NCI-H2029 (cell line): ENCODE results near the gene KLHDC7B.
"Not testable (repeated sequence)": the region's sequence is repeated elsewhere in the genome, so short reads cannot be mapped to it uniquely, and the experiment has no call there.

ENCODE experiments used
- DNase-seq: peaks from one replicate; lab custom pipeline; 2025; lab: John Stamatoyannopoulos, UW

KLHDC7B gene

GRCh38 chr22:50529897-50530579, 15.7 kb upstream of the KLHDC7B start, which contains the start of gene TYMP:
TYMP (minus strand) TSS chr22:50530012; CDS start chr22:50529709, 303 bp downstream.
- no peak for DNase-seq

GRCh38 chr22:50530580-50530876, 15.2 kb upstream of the KLHDC7B start:
- no peak for DNase-seq

GRCh38 chr22:50530877-50531545, 14.7 kb upstream of the KLHDC7B start:
- no peak for DNase-seq

GRCh38 chr22:50531546-50531961, 14.1 kb upstream of the KLHDC7B start:
- no peak for DNase-seq

GRCh38 chr22:50531962-50532674, 13.6 kb upstream of the KLHDC7B start:
- DNase-seq, result no peak

- DNase-seq, result no peak
Observed at GRCh38 chr22:50532824-50533796, 12.6 kb upstream of the KLHDC7B start.

GRCh38 chr22:50533856-50534711, 11.6 kb upstream of the KLHDC7B start:
- not testable (repeated sequence) for DNase-seq

GRCh38 chr22:50535113-50535512, 10.6 kb upstream of the KLHDC7B start:
- no peak for DNase-seq

GRCh38 chr22:50536226-50536625, 9.5 kb upstream of the KLHDC7B start:
- no peak for DNase-seq

- DNase-seq, result no peak
Observed at GRCh38 chr22:50537765-50538164, 7.9 kb upstream of the KLHDC7B start.

- DNase-seq, result no peak
Observed at GRCh38 chr22:50540381-50540780, 5.3 kb upstream of the KLHDC7B start.

- DNase-seq, result not testable (repeated sequence)
Observed at GRCh38 chr22:50541667-50542026, 4.1 kb upstream of the KLHDC7B start.

GRCh38 chr22:50542416-50542927, 3.2 kb upstream of the KLHDC7B start:
- DNase-seq, result no peak

- DNase-seq, result no peak
Observed at GRCh38 chr22:50544078-50544745, 1.5 kb upstream of the KLHDC7B start.

- DNase-seq, result no peak
Observed at GRCh38 chr22:50544746-50545253, 899 bp upstream of the KLHDC7B start.

- no peak for DNase-seq
Observed at GRCh38 chr22:50546326-50547262, 895 bp downstream of the KLHDC7B start.

- no peak for DNase-seq
Observed at GRCh38 chr22:50547263-50547985, 1.7 kb downstream of the KLHDC7B start.
